H1 (cell line): Measurements from ENCODE around the gene DIPK1A.

Experiments used
- BCL11A ChIP-seq, 2 experiments: IDR thresholded peaks; one replicate each; pipeline ENCODE4 v1.6.1; 2011; ENCODE audit warnings: low read depth in 2 of 2, low read length in 2 of 2, mild to moderate bottlenecking in 2 of 2
- CBX5 ChIP-seq: fragments of 300-800, 300-1000 bp; sonication (generic); IDR thresholded peaks from 2 replicates; pipeline ENCODE4 v1.7.1; 2016; ENCODE audit warnings: antibody characterized with exemption, low read length, low read depth
- CBX8 ChIP-seq: fragments of 300-800, 300-1000 bp; sonication (generic); IDR thresholded peaks from 2 replicates; pipeline ENCODE4 v1.7.1; 2016; ENCODE audit warnings: low read depth, low read length, borderline replicate concordance
- CHD2 ChIP-seq: IDR thresholded peaks from 2 replicates; pipeline ENCODE4 v1.6.1; 2012; ENCODE audit warnings: low read length, improper control_type of control experiment
- CTCF ChIP-seq, 3 experiments: IDR thresholded peaks; 1 replicate in 2 of 3; 2 replicates in 1 of 3; pipeline versions ENCODE4 v1.5.1 to v1.6.1; 2011; ENCODE audit warnings: low read length in 3 of 3, mild to moderate bottlenecking in 3 of 3, inconsistent platforms in 2 of 3, low read depth in 1 of 3, moderate library complexity in 1 of 3; ENCODE audit not compliant: insufficient read depth in 1 of 3; ENCODE audit errors: control extremely low read depth in 1 of 3
- EZH2 ChIP-seq: fragments of 200-600 bp; sonication (generic); IDR thresholded peaks from 2 replicates; pipeline ENCODE4 v1.7.1; 2012; ENCODE audit warnings: low read depth, mild to moderate bottlenecking, moderate library complexity, low read length, inconsistent platforms; ENCODE audit not compliant: severe bottlenecking
- KDM1A ChIP-seq: fragments of 200-600, 300-600 bp; sonication (generic); IDR thresholded peaks from 2 replicates; pipeline ENCODE4 v1.7.1; 2016; ENCODE audit warnings: mild to moderate bottlenecking, low read length, borderline replicate concordance
- KDM5A ChIP-seq: fragments of 200-600 bp; IDR thresholded peaks from 2 replicates; pipeline ENCODE4 v1.7.1; 2012; ENCODE audit warnings: mild to moderate bottlenecking, low read length, inconsistent platforms, mixed read lengths
- POLR2AphosphoS5 ChIP-seq: IDR thresholded peaks from 2 replicates; pipeline ENCODE4 v1.6.1; 2011; ENCODE audit warnings: low read depth, low read length
- RNF2 ChIP-seq: fragments of 200-900, 300-1000 bp; sonication (generic); IDR thresholded peaks from 2 replicates; pipeline ENCODE4 v1.7.1; 2016; ENCODE audit warnings: borderline replicate concordance, low read depth, mild to moderate bottlenecking, antibody characterized with exemption, low read length; ENCODE audit not compliant: poor library complexity, severe bottlenecking; ENCODE audit errors: missing control alignments
- SIN3A ChIP-seq, 2 experiments: IDR thresholded peaks in 1 of 2; conservative IDR thresholded peaks in 1 of 2; 2 replicates each; pipeline ENCODE4 v1.6.1; 2011 to 2012; ENCODE audit warnings: low read length in 2 of 2, improper control_type of control experiment in 1 of 2, low read depth in 1 of 2, mild to moderate bottlenecking in 1 of 2
- TAF1 ChIP-seq: IDR thresholded peaks from 2 replicates; pipeline ENCODE4 v1.6.1; 2011; ENCODE audit warnings: mild to moderate bottlenecking, low read depth, low read length
- ZNF274 ChIP-seq: IDR thresholded peaks from 2 replicates; pipeline ENCODE4 v1.7.0; 2012; ENCODE audit warnings: low read length, borderline replicate concordance; ENCODE audit errors: extremely low read depth

- TF ChIP-seq CTCF (IDR thresholded peaks at IDR 0.05; ENCODE audit: control extremely low read depth in 1 of 3, insufficient read depth in 1 of 3, low read depth in 1 of 3, low read length in 3 of 3) (no peak), ZNF274 (no peak), CBX5 (no peak), RNF2 (no peak), TAF1 (no peak), POLR2AphosphoS5 (no peak), EZH2 (no peak), BCL11A (IDR thresholded peaks at IDR 0.05; ENCODE audit: low read depth in 2 of 2, low read length in 2 of 2) (no peak), KDM1A (no peak), CBX8 (no peak), KDM5A (no peak), SIN3A (conservative IDR thresholded peaks at IDR 0.05 in 1 of 2, IDR thresholded peaks at IDR 0.05 in 1 of 2; ENCODE audit: low read depth in 1 of 2, low read length in 2 of 2) (no peak), CHD2 (no peak)
Measured at GRCh38 chr1:92903765-92904164, 57.5 kb downstream of the DIPK1A start.
